ENCODE measurements around the gene MOB3A.

GRCh38 chr19:2101417-2102335 is 5.5 kb upstream of the MOB3A start:
- no peak for TF ChIP-seq HDGF (IDR thresholded peaks at IDR 0.05; ENCODE audit: borderline replicate concordance)
- TF ChIP-seq FOXA1 (IDR thresholded peaks at IDR 0.05): no peak
- no peak for TF ChIP-seq ELF4 (IDR thresholded peaks at IDR 0.05)
- no peak for TF ChIP-seq BHLHE40 (IDR thresholded peaks at IDR 0.05; ENCODE audit: borderline replicate concordance)
- no peak for TF ChIP-seq ARNT (IDR thresholded peaks at IDR 0.05)
- no peak for TF ChIP-seq TARDBP (IDR thresholded peaks at IDR 0.05)
- TF ChIP-seq FOXM1 (IDR thresholded peaks at IDR 0.05; ENCODE audit: borderline replicate concordance): no peak
- TF ChIP-seq FOXK2 (IDR thresholded peaks at IDR 0.05): no peak
- TF ChIP-seq SP1 (IDR thresholded peaks at IDR 0.05): no peak
- no peak for TF ChIP-seq SUZ12 (IDR thresholded peaks at IDR 0.05)
- no peak for TF ChIP-seq NFRKB (IDR thresholded peaks at IDR 0.05)

Data from HEK293T (cell line).